HG03060 (cell line): ENCODE measurements around the gene PMAIP1.
A peak's percentile ranks its signal among the peaks of the same experiment; 100 is the strongest.
"Not testable (repeated sequence)": the region's sequence is repeated elsewhere in the genome, so short reads cannot be mapped to it uniquely, and the experiment has no call there.

Source experiments
- ATAC-seq: cut with Tn5 transposase; IDR thresholded peaks from one replicate; pipeline ENCODE4 v1.9.1; 2021; ENCODE audit warnings: low read depth, moderate number of reproducible peaks; ENCODE audit not compliant: unreplicated experiment

The PMAIP1 gene

DNA sequence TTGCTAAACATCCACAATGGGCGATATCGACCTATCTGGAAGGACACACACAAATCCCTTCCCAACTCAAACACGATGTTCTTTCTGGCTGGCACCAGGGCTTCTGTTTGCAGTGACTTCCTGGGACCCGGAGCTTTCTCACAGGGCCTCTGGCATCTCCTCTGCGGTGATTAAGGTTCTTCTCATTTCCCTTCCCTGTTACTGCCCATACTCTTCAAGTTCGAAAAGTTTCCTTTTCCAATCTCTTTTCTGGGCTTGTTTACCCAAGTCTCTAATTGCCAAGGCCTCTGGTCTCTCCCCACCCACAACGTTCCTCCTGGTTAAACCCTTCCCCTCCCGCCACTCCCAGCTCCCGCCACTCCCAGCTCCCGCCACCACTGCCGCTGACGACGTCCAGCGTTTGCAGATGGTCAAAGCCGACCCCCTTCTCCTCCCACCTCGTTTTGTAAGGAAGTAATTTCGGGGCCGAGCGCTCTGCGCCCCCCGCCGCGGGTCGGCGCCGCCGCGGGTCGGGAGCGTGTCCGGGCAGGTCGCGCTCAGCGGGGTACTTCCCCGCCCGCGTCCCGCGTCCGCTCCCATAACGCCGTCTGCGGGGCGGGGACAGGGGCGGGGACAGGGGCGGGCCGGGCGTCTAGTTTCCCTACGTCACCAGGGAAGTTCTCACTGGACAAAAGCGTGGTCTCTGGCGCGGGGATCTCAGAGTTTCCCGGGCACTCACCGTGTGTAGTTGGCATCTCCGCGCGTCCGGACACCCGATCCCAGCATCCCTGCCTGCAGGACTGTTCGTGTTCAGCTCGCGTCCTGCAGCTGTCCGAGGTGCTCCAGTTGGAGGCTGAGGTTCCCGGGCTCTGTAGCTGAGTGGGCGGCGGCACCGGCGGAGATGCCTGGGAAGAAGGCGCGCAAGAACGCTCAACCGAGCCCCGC is at the start of gene PMAIP1:
Gene PMAIP1 (plus strand): TSS at position 699 of the 924 bp plus-strand sequence. CDS start 182 bp downstream, at position 881.
- peak; percentile 22 for ATAC-seq

DNA sequence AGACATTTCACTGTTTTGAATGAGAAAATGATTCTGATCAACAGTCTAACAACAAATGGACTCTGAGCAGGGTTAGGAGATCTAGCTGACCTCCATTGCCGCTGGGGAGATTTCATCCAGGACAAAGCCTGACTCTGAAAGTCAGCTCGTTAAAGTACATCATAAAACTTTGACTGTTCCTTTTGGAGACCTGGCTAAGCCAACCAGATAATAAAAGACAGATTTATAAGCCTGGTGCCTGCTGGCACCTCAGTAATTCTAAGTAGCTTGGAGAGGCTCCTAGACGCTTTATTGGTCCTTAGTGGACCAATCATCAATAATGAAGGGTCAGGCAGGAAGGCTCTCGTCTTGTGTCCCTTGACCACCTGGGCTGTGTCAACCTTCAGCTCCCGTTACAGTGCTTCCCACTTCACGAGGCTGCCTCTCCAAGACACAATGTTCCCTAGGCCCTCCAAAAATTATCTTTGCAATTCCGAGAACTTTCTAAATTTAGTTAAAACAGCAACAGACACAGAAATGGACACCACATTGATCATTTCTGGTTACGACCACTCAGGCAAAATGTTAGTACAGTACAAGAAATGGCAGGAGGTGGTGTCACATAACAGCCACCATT is 47.9 kb upstream of the PMAIP1 start:
- ATAC-seq: no peak

DNA sequence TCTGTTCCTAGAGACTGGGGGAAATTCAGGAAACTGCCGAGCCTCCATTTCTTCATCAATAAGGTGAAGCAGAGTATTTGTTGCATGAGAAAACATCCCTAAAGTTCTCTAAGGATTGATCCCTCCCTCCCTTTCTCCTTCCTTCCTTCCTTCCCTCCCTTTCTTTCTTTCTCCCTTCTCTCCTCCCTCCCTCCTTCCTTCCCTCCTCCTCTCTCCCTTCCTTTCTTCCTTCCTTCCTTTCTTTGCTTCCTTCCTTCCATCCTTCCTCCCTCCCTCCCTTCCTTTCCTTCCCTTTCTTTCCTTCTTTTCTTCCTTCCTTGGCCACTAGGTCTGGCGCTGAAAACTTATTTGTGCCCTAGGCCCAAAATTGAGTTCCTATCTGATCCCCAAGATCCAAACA is 47.2 kb upstream of the PMAIP1 start:
- no peak for ATAC-seq

DNA sequence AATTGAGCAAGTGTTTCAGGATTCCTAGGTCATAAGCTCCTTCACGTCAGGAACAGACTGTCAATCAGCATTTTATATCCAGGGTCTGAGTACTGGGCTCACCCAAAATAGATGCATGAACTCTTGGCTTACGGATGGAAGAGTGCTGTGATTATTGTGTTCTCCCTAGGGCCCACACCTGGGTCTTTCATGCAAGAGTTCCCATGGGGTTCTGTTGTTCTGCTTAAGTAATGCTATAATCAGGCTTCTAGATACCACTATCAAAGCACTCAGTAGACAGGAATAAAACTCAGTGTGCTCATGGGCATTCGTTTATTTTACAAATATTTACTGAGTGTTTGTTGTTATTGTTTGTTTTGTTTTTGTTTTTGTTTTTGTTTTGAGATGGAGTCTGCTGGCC is 46.4 kb upstream of the PMAIP1 start:
- ATAC-seq: no peak

DNA sequence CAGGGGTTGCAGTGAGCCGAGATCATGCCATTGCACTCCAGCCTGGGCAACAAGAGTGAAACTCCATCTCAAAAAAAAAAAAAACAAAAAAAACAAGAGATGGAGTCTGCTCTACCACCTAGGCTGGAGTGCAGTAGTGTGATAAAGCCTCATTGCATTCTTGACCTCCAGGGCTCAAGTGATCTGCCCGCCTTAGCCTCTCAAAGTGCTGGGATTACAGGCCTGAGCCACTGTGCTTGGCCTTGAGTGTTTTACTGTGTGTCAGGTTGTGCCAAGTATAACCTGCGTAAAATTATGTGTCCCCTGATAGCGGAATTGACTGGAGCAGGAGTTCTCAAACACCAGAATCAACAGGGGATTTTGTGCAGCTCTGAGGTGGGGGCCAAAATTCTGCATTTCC is 45.8 kb upstream of the PMAIP1 start:
- ATAC-seq: not testable (repeated sequence)

DNA sequence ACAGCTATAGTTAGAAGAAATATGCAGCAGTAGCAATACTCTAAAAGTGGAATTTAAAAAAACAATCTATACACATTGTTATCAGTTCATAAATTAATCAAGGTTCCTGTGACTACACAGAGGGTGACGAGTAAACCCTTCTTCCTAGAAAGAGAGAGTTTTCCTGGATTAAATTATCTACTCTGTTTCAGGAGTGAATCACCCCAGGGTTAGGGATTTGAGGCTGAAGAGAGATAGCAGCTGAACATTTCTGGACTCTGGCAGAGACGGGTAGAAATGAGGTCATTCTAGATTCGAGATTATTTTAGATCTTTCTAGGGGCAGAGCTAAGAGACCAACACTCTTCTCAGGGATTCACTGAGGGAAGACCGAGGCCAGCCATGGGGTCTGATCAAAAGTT is 38.8 kb upstream of the PMAIP1 start:
- no peak for ATAC-seq

DNA sequence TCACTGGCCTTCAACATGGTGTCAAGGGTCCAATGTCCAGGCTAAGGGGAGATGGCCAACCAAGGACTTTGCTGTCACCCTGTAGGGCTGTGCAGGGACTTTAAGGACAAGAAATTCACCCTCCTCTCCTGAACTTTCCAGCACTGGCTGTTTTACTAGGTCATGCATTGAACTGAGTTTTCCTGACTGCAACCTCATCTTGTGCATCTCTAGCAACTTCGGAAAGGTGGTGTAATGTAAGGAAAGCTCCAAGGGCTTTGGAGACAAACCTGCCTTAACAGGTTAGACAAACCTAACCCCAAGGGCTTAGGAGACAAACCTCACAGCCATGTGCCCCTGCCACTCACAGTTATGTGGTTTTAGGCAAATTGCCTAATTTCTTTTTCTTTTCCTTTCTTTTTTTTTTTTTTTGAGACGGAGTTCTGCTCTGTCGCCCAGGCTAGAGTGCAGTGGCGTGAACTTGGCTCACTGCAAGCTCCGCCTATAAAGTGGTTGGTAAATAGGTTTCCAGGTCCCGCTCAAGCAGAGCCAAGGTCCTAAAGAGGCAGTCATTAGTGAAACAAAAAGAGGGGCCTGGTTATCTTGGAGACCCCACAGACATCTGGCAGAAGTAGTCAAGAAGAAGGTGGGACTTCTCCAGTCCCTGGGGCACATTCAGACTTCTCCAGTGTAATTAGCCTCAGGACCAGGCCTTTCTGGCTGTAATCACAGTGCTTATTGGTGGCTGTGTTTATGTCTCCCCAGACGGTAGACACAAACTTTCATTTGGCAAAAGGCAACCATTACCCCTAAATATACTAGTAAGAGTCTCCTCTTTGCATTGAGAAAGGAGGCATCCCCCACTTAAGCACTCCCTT is 37.6 kb upstream of the PMAIP1 start:
- peak; percentile 78 for ATAC-seq

DNA sequence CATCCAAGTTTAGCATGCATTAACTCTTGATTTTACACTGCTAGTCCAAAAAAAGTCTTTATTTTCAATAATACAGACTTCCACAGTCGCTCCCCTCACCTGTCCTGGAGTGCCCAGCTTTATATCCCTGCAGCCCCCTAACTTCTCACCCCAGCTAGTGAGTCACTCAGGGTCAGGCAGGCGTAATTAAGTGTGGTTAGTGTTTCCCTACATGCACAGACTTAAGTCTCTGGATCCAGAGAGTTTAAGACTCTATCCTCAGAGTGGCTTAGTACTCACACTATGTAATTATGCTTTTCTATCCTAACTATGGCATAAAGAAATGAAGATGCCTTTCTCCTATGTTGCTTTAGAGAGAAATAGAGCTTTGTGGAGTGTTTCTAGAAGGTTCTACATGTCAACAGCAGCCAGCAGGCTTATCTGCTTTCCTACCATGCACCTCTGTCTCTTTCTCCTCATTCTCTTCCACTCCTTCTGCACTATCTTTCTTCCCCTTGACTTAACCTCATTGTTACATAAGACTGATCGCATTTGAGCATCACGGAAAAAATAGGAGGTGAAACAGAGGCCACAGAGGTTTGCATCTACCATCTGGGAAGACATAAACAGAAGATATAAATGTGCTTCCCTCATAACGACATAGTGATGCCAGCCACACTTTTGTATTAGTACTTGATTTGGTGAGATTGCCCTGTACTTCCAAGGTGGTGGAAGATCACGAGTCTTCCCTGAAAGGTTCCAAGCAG is 34.4 kb upstream of the PMAIP1 start:
- ATAC-seq: no peak

DNA sequence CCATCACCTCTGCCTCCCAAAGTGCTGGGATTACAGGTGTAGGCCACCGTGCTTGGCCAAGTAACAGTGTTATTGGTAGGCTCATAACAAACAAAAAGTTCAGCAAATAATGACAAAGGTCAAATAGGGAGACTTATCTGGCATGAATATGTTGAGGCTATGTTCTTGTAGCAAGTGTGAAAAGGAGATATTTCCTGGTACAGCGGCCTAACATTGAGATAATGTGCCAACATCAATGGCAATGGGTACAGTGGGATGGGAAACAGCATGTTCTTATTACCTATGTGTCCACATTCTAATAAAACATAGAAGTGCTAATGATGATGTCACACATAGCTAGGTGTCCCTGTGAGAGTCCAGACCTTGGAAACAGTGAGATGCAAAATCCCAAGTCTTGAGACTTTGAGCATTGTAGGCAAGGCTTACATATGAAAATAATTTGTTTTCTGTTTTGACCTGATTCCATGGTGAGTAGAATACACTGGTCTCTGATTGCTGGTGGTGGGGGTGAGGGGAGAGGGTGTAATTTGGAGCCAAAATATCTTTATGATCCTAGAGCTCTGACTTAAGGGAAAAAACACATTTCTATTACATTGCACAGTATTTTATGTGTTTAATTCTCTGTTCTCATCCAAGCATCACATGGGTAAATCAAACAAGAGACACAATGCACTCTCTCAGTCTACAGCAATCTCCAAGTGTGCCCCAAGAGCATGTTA is 33.1 kb upstream of the PMAIP1 start:
- ATAC-seq: no peak

DNA sequence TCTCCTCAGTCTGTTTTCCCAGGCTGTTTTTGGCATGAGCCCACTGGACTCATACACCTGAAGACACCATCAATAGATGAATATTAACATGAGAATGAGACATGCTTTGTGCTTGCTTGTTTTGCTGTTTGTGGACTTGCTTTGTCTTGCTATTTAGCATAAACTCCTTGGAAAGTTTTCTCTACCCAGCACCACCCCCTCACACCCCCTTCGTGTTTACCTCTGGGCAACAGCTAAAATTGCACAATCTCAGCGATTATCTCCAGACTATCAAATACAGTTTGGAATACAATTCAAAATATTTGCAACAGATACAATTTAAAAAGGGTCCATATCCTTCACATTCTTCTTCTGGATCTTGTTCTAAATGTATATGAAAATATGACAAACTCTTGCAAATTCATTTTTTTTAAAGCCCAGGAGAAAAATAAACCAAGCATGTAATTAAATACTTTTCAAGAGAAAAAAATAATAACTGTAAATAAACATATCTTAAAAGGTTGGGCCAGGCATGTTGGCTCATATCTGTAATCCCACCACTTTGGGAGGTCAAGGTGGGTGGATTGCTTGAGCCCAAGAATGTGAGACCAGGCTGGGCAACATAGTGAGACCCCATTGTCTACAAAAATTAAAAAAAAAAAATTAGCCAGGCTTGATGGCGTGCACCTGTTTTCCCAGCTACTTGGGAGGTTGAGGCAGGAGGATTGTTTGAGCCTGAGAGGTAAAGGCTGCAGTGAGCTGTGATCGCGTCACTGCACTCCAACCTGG is 32.3 kb upstream of the PMAIP1 start:
- ATAC-seq: no peak

DNA sequence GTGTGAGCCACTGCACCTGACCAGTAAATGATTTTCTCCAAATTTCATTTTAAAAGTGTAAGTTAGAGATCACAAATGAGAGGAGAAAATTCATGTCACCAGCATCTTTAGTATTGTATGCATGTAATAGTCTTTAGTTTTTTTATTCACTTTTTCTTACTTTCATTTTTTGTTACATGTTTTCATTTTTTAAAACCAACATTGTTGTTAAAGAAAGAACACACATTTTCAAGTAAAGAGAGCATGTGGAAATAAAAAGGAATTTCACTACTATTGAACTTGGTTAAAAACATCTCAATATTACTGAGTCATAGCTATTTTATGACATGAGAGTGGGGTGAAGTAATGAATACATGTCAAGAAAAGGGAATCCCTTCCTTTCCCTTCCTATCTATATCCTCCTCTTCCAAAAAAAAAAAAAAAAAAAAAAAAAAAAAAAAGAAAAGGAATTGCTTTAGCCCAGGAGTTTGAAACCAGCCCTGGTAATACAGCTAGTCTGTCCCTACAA is 29.1 kb upstream of the PMAIP1 start:
- no peak for ATAC-seq

DNA sequence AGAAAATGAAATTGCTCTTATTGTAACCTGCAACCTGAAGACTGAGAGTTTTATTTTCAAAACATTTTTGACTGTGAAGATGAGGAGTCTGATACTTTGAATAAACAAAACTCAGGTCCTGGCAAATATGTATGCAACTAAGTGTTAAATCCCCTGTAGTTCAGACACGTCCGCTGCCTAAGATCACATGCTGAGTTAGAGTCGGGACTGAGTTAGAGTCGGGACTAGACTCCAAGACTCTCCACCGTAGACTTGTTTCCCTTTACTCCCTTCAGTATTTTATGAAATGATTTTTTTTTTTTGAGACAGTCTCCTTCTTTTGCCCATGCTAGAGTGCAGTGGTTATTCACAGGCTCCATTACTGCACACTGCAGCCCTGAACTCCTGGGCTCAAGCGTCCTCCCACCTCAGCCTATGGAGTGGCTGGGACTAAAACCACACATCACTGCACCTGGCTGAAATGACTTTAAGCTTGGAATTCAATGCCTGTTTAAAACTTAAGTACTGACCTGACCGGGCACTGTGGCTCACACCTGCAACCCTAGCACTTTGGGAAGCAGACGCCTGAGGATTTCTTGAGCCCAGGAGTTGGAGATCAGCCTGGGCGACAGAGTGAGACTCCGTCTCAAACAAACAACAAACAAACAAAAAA is 28.0 kb upstream of the PMAIP1 start:
- no peak for ATAC-seq

DNA sequence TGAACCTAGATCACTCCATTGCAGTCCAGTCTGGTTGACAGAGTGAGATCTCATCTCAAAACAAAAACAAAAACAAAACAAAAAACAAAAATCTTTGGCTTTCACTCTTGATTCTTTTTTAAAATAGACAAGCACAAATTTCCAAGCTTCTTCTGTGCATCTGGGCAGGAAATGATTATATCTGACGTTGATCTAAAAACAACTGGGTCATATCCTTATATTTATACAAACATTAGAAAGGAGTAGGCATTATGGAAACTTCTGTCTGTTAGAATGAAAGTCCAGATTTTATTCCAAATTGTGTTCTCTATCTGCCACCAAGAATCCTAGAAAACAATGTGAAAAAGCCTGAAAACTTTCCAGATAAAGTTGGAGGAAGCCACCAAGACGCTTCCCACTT is 26.2 kb upstream of the PMAIP1 start:
- ATAC-seq: no peak

DNA sequence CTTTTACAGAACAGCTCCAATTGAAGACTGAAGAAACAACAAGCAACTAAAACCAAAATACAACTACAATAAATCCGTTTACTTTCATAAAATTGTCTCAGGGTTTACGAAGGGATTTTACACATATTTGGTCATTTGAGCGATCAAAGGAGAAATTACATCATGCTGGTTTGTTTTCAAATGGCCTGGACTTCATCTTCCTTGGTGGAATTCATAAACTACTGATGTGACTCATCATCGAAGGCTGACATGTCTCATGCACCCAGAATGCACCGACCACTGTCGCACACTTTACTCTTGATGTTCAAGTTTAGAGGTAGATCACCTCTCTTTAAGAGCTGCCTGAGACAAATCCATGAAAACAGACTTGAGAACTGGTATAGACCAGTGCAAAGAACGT is 25.6 kb upstream of the PMAIP1 start:
- ATAC-seq: no peak

DNA sequence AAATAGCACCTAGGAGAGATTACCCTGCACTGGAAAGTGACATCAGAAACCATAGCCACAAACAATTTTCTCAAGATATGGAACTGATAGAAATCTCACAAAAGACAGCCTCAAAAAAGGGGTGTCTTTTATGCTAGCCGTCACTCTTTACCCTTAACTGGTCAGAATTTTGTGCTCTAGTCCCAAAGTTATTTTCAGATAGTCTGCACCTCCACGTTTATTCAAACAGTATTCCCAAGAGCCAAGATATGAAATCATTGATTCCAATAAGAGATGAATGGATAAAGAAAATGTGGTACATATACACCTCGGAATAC is 23.5 kb upstream of the PMAIP1 start:
- peak; percentile 86 for ATAC-seq

DNA sequence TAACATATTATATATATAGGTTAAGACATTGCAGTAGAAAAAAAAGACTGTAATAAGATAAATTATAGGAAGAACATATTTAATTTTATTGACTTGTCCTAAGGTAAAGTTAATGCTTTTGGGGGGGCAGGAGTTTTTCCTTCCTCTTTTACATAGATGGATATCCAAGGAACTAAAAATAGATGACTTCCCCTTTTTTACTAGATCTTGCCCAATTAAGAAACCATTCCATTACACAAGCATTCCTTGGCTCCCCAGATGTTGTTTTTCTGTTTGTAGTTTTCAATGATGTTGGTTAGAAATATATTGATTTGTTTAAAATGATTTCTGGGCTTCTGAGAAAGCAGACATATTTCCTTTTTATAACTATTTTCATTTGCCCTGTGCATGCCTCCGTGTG is 22.4 kb upstream of the PMAIP1 start:
- no peak for ATAC-seq

DNA sequence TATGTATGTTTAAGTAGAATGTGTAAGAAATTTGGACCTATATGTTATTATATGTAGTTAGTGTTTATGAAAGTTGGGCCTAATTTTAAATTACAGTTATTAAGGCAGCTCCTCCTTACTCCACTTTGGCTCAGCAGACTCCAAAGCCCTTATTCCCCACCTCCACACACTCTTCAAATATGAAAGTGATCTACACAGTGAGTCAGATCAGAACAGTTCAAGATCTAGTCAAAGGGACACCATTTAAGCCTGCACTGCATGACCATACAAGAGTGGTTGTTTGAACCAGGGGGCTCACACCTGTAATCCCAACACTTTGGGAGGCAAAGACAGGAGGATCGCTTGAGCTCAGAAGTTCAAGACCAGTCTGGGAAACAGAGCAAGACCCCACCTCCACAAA is 21.2 kb upstream of the PMAIP1 start:
- no peak for ATAC-seq
